DND-41 (cell line): ENCODE results near the gene HMGA1.

Experiments used
- ATAC-seq: fragments of 200-7000 bp; cut with Tn5 transposase; 3 replicates; pipeline ENCODE4 v1.9.1; 2021; ENCODE audit warnings: low read depth; ENCODE audit not compliant: insufficient read depth
- DNase-seq: peaks from one replicate; pipeline ENCODE4 v3.0.0-alpha.2; 2020
- H2AFZ ChIP-seq: 2 replicates; pipeline ENCODE4 v1.6.0; 2012; ENCODE audit warnings: low read depth, low read length
- H3K27ac ChIP-seq: 2 replicates; pipeline ENCODE4 v1.5.1; 2012; ENCODE audit warnings: low read length, inconsistent platforms
- H3K27me3 ChIP-seq: fragments of 200-600 bp; sonication (generic); 2 replicates; pipeline ENCODE4 v1.6.0; 2012; ENCODE audit warnings: low read length, mild to moderate bottlenecking, inconsistent platforms; ENCODE audit not compliant: insufficient read depth, poor library complexity
- H3K36me3 ChIP-seq: 2 replicates; pipeline ENCODE4 v1.5.1; 2012; ENCODE audit warnings: low read length, inconsistent platforms; ENCODE audit not compliant: insufficient read depth
- H3K4me1 ChIP-seq: 2 replicates; pipeline ENCODE4 v1.5.1; 2012; ENCODE audit warnings: mild to moderate bottlenecking, low read length; ENCODE audit not compliant: insufficient read depth
- H3K4me2 ChIP-seq: 2 replicates; pipeline ENCODE4 v1.6.0; 2012; ENCODE audit warnings: mild to moderate bottlenecking, moderate library complexity, low read length, inconsistent platforms; ENCODE audit not compliant: insufficient read depth
- H3K4me3 ChIP-seq, 2 experiments: fragments of 200-600 bp in 1 of 2; shearing (Covaris generic) in 1 of 2; 2 replicates each; pipeline ENCODE4 v1.5.1; 2012 to 2016; ENCODE audit warnings: inconsistent platforms in 2 of 2, low read length in 2 of 2, mild to moderate bottlenecking in 2 of 2, low read depth in 1 of 2, moderate library complexity in 1 of 2
- H3K79me2 ChIP-seq: 2 replicates; pipeline ENCODE4 v1.6.0; 2012; ENCODE audit warnings: low read length, inconsistent platforms; ENCODE audit not compliant: insufficient read depth
- H3K9ac ChIP-seq: 2 replicates; pipeline ENCODE4 v1.6.0; 2012; ENCODE audit warnings: low read depth, mild to moderate bottlenecking, inconsistent platforms, low read length, moderate library complexity
- H3K9me3 ChIP-seq: 2 replicates; pipeline ENCODE4 v1.5.1; 2012; ENCODE audit warnings: low read length, moderate library complexity, mild to moderate bottlenecking, inconsistent platforms; ENCODE audit not compliant: insufficient read depth, severe bottlenecking
- H4K20me1 ChIP-seq: 2 replicates; pipeline ENCODE4 v1.6.0; 2012; ENCODE audit warnings: low read length; ENCODE audit not compliant: insufficient read depth
- EZH2 ChIP-seq: IDR thresholded peaks from 3 replicates; pipeline ENCODE4 v1.6.1; 2012; ENCODE audit warnings: borderline replicate concordance, low read depth, mild to moderate bottlenecking, moderate library complexity, low read length, inconsistent platforms; ENCODE audit not compliant: severe bottlenecking
- TF ChIP-seq, protein P1 (sequence below): IDR thresholded peaks from 2 replicates; pipeline ENCODE4 v1.5.1; 2012; ENCODE audit warnings: borderline replicate concordance, low read length, moderate library complexity, mild to moderate bottlenecking; ENCODE audit not compliant: poor library complexity, severe bottlenecking; ENCODE audit errors: extremely low read depth

Gene HMGA1

DNA sequence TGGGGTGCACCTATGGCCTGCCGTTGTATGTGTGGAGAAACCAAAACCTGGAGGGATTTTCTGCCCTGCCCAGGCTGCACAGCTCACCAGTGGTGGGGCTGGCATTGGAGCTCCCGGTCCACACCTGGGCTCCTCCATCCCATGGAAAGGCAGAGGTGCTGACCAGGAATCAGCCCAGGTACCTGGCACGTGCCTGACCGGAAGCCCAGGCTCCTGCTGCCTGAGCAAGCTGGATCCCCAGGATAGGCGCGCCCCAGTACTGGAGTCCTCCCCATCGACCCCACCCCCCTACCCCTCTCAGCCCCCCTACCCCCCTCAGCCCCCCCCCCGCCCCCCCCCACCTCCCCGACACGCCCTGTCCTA, 39.9 kb upstream of the HMGA1 start:
- Histone ChIP-seq H3K9ac (peak overlapping the region; percentile 38), H3K27ac (no peak overlapping the region)
- ATAC-seq = no peak

DNA sequence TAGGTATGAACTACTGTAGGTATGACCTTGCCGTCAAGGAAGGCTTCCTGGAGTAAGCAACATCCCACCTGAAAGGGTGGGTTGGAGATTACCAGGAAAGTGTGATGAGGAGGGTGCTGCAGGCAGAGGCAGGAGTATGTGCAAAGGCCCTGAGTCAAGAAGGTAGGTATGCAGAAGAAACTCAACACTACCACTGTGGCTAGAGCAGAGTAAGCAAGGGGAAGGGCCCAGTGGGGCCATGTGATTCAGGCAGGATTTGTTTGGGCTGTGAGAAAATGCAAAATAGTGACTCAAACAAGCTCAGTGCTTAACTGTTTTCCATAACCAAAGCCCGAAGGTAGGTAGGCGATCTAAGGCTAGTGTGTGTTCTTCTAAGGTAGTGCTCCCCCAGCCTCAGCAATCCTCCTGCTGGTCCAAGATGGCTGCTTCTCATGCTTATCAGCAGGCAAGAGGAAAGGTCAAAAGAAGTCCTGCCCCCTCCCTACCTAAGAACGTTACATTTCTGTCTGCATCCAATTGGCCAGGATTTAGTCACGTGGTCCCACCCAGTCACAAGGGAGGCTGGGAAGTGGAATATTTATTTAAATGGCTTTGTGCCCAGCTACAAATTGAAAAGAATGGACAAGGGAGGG, 36.2 kb upstream of the HMGA1 start:
- no peaks in the 10 kb centered on the region for H3K79me2 ChIP-seq
- H3K27me3 ChIP-seq = peaks cover 7% of the 10 kb centered on the region
- no peaks in the 10 kb centered on the region for H4K20me1 ChIP-seq
- no peak overlapping the region for H3K9ac ChIP-seq
- no peak overlapping the region for H3K27ac ChIP-seq
- H3K9me3 ChIP-seq = no peaks in the 10 kb centered on the region
- no peak for TF ChIP-seq EZH2
- TF ChIP-seq, protein P1, sequence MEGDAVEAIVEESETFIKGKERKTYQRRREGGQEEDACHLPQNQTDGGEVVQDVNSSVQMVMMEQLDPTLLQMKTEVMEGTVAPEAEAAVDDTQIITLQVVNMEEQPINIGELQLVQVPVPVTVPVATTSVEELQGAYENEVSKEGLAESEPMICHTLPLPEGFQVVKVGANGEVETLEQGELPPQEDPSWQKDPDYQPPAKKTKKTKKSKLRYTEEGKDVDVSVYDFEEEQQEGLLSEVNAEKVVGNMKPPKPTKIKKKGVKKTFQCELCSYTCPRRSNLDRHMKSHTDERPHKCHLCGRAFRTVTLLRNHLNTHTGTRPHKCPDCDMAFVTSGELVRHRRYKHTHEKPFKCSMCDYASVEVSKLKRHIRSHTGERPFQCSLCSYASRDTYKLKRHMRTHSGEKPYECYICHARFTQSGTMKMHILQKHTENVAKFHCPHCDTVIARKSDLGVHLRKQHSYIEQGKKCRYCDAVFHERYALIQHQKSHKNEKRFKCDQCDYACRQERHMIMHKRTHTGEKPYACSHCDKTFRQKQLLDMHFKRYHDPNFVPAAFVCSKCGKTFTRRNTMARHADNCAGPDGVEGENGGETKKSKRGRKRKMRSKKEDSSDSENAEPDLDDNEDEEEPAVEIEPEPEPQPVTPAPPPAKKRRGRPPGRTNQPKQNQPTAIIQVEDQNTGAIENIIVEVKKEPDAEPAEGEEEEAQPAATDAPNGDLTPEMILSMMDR = no peak
- no peak overlapping the region for H3K4me2 ChIP-seq
- H3K4me3 ChIP-seq = no peak overlapping the region
- DNase-seq = no peak
- no peak overlapping the region for H2AFZ ChIP-seq
- H3K36me3 ChIP-seq = no peaks in the 10 kb centered on the region
- ATAC-seq = no peak
- H3K4me1 ChIP-seq = peaks cover 11% of the 10 kb centered on the region

More for the DNA sequence above, 39.9 kb upstream of the HMGA1 start:
- no peaks in the 10 kb centered on the region for H3K9me3 ChIP-seq
- no peaks in the 10 kb centered on the region for H3K79me2 ChIP-seq
- DNase-seq = no peak
- peak overlapping the region in 1 of 2 experiments; percentile 52; a peak in 2 of 4 replicates for H3K4me3 ChIP-seq
- no peaks in the 10 kb centered on the region for H4K20me1 ChIP-seq
- no peak for TF ChIP-seq EZH2
- TF ChIP-seq, protein P1 = no peak
- H3K4me2 ChIP-seq = peak overlapping the region; percentile 69
- peaks cover 11% of the 10 kb centered on the region for H3K4me1 ChIP-seq
- H2AFZ ChIP-seq = peak overlapping the region; percentile 84
- H3K36me3 ChIP-seq = no peaks in the 10 kb centered on the region
- H3K27me3 ChIP-seq = peaks cover 7% of the 10 kb centered on the region

DNA sequence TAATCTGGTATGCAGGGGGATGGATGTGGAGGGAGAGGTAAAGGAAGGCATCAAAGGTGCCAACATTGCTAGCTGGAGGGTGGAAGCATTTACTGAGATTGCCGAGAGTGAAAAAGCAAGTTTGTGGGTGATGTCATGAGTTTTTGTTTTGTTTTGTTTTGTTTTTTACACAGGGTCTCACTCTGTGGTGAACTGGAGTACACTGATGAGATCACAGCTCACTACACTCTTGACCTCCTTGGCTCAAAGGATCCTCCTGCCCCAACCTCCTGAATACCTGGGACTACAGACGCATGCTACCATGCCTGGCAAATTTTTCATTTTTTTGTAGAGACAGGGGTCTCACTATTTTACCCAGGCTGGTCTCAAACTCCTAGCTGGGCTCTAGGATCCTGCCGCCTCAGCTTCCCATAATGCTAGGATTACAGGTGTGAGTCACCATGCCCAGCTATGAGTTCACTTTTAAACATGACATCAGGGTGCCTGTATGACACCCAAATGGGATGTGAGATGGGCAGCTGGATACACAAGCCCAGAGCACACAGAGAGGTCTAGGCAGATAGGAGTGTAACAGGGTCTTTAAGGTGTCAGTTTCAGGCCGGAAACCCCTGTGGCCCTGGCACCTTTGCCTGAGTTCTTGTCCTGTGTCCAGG, 35.1 kb upstream of the HMGA1 start:
- Histone ChIP-seq H3K9me3 (no peaks in the 10 kb centered on the region), H3K79me2 (no peaks in the 10 kb centered on the region), H2AFZ (no peak overlapping the region), H3K27me3 (no peaks in the 10 kb centered on the region), H4K20me1 (no peaks in the 10 kb centered on the region), H3K4me3 (no peak overlapping the region), H3K4me1 (peaks cover 3% of the 10 kb centered on the region), H3K9ac (no peak overlapping the region), H3K36me3 (no peaks in the 10 kb centered on the region), H3K27ac (no peak overlapping the region), H3K4me2 (no peak overlapping the region)
- no peak for DNase-seq
- ATAC-seq = no peak
- no peak for TF ChIP-seq EZH2
- TF ChIP-seq, protein P1 = no peak
